Fibroblast of skin of back (primary cell): ENCODE measurements around the gene TBRG4.

Experiments
- DNase-seq: peaks from one replicate; pipeline ENCODE4 v3.0.0-alpha.2; 2013

Gene TBRG4

GRCh38 chr7:45073786-45074527 is 37.5 kb downstream of the TBRG4 start:
- DNase-seq = no peak

GRCh38 chr7:45073031-45073785 is 38.3 kb downstream of the TBRG4 start:
- no peak for DNase-seq

DNA sequence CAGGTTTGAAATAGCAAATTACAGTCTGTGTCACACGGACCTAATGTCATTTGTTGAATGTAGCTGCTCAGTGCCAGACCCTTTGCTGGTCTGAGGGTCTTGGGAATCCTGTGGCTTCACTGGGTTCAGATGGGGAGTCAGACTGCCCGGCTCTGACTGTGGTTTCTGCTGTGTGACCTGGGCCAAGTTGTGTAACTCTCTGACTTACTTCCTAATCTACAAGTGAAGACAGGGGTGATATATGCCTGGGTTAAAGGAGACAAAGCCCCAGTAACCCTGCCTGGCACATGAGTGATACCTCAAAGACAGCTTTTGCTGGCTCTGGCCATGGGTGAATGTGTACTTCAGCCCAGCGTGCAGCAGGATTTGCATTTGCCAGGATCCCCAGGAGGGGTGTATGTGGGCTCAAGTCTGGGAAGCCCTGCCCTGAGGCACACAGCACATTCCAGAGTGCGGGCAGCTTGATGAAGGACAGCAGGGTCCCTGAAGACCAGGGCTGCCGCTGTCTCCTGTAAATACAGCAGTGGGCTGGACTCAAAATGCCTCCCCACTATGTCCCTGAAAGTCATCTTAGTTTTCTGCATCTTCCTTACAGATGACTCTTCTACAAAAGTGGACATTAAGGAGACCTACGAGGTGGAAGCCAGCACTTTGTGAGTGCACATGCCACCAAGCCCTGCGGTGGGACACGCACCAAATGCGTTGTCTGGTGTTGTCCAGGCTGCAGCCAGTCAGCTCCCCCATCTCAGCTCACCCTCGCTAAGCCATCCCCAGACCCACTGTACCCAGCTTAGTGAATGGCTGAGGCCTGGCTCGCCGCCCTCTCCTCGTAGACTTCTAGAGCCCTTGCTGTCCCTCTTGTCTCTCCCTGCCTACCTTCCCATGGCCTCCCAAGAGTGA is 39.1 kb downstream of the TBRG4 start:
- no peak for DNase-seq

- DNase-seq = no peak
Observed at GRCh38 chr7:45071528-45071927, 40.0 kb downstream of the TBRG4 start.

- no peak for DNase-seq
Observed at GRCh38 chr7:45070254-45070642, 41.2 kb downstream of the TBRG4 start.

DNA sequence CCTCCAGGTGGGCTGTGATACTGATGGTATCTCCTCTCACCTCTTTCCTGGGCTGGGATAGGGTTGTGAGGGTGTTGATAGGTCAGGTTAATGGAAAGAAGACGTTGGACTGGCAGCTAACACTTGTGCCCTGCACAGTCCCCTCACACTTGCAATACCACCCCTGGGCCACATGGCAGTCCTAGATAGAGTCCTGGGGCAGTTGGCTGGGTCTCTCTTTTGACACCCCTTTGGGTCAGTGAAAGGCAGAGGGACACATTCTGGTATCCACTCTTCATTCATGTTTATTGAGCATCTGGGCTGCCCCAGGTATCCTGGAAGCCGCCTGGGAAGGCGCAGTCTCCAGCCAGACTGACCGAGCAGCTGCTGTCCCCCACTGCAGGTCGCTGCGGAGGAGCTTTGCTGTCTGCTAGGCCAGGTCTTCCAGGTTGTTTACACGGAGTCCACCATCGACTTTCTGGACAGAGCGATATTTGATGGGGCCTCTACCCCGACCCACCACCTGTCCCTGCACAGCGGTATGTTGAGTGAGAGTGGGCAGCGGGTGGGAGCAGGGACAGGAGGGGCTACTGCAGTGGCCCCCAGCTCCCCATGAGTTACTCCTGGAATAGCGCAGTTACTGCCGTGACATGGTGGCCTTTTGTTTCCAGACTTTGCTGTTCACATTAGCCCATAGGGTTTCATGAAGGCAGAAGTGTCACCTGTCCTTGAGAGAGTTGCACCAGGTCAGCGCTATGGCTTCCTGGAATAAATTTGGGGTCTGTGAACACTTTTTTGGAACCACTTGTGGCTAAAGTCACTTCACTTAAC is 41.8 kb downstream of the TBRG4 start:
- no peak for DNase-seq

- no peak for DNase-seq
Observed at GRCh38 chr7:45068236-45069023, 43.1 kb downstream of the TBRG4 start.

DNA sequence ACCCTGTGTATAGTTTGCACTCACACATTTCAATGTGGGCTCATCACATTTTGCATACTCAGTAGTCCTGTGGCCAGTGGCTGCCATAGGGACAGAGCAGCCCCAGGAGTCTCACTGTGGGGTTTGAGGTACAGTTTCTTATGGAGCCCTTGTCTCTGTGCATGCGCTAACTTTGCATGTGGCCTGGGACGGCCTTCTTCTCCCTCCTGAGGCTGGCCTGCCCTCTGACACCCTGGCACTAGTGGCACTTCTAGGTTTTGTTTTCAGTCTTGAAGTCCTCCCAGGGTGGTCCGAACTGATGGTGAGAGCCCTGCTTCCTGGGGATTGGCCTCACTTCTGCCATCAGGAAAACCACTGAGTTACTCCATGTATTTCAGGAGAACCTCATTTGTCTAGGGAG is 43.9 kb downstream of the TBRG4 start:
- no peak for DNase-seq

DNA sequence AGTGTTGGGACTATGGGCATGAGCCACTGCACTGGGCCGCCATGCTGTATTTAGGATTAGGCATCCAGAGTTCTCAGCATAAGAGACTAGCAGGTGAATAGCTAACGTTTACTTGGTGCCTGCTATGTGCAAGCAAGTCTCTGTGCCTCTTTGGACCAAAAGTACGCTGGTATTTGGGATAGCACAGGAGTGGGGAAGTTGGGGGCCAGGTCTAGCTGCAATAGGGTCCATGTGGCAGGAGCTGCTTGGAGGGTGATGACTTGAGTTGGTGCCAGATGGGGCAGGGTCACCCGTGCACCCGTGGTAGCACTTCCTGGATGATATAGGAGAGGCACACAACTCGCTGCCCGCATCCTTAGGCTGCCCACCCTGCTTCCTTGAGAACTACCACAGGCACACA is 45.1 kb downstream of the TBRG4 start:
- DNase-seq = no peak

DNA sequence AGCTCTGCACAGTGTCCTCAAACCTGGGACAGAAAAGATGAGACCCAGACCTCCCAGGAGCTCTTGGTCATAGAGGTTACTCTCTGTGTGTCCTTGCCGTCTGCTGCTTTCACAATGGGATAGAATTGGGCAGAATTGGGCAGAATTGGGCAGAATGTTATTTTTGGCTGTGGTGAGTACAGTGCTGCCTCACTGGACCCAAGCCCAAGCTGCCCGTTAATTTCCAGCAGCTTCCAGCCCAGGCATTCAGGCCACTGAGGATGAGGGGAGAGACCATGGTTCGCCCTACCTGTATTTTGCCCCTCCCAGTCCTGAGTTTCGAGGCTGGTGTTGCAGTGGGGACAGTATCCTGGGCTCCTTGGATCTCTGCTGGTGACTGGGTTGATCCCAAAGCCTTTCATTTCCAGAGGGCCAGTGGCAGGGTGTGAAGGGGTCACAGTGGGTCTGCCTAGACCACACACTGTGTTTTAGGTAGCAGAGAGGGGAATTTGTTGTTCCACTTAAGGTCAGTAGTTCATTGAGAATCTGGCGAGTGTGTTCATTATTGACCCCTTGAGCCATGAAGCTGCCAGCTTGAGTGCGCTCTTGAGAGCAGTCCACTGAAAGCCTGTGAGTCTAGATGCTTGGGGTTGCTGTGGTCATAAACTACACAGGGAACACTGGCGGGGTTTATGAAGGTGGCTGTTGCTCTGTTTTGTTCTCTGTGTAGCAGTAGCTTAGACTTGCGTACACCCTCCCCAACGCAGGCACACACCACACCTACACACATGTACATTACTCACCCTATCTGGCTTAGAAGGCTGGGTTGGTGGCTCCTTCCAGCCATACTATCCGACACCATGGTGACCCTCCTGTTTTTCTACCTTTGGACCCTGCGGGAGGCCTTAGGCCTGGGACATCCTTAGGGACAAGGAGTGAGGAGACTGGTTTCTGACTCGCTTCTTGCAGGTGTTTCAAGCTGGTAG is 46.2 kb downstream of the TBRG4 start:
- no peak for DNase-seq

DNA sequence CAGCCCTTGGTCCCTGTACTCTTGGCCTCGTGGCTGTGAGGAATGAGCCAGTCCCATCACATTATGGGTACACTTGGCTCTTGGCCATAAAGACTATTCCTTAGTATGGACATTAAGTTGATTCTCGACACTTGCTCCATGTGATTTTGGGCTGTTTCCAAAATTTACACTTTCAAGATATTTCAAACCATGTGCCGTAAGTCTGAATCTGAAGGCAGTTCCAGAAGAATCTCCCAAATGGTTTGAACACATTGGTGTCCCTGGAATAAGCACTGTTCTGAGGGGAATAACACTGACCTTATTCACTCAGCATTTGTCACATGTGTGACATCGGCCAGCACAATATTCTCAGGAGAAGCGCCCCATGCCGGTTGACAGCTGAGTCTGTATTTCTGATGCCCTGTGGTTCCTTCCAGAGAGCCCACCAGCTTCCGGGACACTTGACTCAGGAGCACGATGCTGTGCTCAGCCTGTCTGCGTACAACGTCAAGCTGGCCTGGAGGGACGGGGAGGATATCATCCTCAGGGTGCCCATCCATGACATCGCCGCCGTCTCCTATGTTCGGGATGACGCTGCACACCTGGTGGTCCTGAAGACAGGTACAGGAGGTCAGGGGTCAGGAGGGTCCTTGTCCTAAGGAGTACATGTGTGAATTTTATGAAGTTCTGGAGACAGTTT is 47.3 kb downstream of the TBRG4 start:
- DNase-seq = no peak

- DNase-seq = no peak
Observed at GRCh38 chr7:45061806-45062425, 49.6 kb downstream of the TBRG4 start.

DNA sequence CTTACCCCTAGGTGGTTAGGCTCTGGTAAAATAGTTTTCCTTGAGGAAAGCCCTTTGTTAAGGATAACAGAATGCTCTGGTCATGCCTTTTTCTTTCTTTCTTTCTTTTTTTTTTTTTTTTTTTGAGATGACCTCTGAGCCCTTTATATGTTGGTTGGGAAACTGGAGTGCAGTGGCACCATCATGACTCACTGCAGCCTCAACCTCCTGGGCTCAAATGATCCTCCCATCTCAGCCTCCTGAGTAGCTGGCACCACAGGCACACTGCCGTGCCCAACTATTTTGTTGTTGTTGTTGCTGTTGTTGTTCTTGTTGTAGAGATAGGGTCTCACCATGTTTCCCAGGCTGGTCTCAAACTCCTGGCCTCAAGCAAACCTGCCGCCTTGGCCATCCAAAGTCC is 50.1 kb downstream of the TBRG4 start:
- DNase-seq = no peak

DNA sequence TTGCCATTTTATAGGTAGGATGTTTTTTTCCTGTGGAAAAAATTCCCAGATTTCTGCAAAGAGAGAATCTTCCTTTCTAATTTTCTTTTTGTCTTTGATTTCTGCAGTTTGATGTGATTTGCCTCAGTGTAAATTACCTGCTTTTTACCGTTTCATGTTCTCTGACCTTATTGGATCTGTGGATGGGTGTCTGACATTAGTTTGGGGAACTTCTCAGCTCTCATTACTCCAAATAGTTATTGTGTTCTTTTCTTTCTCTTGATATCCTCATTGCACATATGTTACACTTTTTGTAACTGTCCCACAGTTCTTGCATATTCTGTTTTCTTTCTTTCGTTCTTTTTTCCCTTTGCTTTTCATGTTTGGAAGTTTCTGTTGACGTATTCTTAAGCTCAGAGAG is 51.2 kb downstream of the TBRG4 start:
- no peak for DNase-seq

- no peak for DNase-seq
Observed at GRCh38 chr7:45057878-45058277, 53.6 kb downstream of the TBRG4 start.

DNA sequence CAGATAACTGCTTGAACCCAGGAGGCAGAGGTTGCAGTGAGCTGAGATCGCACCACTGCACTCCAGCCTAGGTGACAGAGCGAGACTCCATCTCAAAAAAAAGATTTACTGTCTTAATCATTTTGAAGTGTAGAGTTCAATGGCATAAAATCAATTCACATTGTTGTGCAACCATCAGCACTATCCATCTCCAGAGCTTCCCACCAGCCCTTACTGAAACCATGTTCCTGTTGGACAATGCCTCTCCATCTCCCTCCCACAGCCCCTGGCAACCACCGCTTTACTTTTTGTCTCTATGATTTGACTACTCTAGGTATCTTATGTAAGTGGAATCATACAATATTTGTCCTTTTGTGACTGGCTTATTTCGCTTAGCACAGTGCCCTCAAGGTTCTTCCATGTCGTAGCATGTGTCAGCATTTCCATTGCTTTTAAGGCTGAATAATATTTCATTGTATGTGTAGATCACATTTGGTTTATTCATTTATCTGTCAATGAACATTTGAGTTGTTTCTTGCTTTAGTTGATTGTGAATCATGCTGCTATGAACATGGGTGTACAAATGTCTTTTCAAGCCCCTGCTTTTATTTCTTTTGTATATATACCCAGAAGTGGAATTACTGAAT is 55.8 kb downstream of the TBRG4 start:
- no peak for DNase-seq

DNA sequence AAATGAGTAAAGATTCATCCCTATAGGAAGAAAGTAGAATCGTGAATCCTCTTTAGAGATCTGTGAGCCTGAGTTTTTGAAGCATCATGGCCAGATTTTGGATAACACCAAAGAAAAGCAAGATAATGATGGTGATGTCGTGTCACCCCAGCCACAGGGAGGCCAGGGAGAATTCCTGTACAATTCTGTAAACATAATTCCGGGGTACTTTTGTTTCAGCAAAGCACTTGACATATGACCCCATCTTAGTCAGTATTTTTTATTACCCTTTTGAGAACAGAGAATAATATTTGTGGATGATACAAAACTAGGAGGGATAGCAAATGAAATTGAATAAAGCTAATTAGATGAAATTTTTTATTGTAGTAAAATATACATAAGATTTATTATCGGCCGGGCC is 56.5 kb downstream of the TBRG4 start:
- no peak for DNase-seq

GRCh38 chr7:45054442-45054841 is 57.1 kb downstream of the TBRG4 start:
- DNase-seq = no peak

DNA sequence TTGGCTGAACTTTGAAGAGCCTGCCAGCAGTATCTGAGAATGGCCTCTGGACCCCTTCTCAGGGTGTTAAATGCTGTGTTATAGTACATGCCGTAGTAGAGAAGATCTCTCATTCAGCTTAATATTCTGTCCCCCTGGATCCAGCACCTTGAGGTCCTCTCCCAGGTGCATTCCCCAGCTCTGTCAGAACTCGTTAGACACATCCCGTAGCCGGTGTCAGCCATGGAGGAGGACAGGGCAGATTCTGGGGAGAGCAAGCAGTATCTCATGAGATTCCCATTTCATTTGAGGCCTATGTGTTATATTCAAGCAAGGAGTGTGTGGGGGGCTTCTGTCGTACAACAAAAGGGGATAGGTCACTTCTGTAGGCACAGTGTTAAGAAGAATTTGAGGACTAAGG is 57.6 kb downstream of the TBRG4 start:
- DNase-seq = no peak
